HG02973 (cell line): Measurements from ENCODE around the gene EVC.
"Not testable (repeated sequence)": the region's sequence is repeated elsewhere in the genome, so short reads cannot be mapped to it uniquely, and the experiment has no call there.

Experiments used
- ATAC-seq: cut with Tn5 transposase; IDR thresholded peaks from one replicate; pipeline ENCODE4 v1.9.1; 2021; ENCODE audit warnings: moderate library complexity; ENCODE audit not compliant: unreplicated experiment

EVC gene

DNA sequence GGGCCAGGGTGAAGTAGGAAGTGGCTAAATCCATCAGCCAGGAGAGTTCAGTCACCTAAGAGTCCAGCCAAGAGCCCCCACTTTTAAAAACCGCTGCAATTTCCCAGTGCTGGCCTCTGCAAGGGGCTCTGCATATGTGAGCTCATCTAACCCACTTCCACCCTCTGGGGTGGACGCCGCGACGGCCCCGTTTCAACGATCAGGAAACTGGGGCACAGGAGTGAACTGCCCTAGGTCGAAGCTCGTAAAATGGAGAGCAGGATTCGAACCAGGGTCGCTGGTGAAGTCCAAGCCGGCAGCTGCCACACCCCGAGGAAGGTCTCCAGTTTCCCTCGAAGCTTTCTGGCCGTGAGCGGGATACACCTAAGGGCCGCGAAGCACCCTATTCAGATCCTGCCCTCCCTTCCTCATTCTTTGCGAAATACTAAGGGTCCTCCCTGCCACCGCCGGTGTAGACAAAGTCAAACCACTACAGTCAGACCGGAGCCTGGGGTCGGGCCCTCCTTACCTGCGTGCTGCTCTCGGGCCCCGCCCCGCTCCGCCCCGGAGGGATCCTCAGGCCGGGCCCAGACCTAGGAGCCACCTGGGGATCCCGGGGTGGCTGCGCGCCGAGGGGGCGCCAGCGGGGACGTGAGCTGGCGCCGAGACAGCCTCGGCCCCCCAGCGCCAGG is 3.1 kb upstream of the EVC start:
- ATAC-seq: no peak

DNA sequence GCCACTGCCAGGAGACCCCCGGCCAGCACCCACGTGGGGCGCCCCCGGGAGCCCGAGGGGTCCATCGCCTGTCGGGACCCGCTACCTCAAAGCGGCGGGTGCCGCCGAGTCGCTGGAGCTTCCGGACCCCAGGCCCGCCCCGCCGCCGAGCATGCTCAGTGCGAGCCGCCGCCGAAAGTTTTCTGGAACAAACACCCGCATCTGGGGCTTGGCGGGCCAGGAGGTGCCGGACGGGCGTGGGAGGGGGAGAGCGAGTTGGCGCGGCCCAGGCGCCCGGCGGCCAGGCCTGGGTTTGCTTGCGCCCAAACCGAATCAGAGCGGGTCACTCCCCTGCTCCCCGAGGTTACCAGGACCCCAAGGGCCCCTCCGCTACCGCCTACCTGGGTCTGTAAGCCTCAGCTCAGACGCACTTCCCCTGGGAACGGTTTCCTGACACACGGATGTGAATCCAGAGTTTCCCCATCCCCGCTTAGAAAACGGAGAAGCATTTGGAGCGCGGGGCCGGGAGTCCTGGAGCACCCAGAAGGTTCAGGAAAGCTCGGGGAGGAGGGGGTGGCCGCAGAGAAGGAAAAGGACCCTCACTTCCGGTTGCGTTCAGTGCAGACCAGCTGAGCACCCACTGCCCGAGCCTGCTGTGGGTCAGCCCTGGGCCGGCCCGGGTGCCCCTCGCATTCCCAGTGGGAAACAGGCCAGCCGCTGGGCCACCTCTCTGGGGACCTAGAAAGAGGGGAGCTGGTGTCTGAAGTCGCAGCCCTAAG is 2.4 kb upstream of the EVC start, which contains the start of gene EVC2:
Gene EVC2, minus strand, starts transcription at position 111 of the 758 bp plus-strand sequence. Its CDS starts 46 bp downstream, at position 65.
- ATAC-seq: no peak

DNA sequence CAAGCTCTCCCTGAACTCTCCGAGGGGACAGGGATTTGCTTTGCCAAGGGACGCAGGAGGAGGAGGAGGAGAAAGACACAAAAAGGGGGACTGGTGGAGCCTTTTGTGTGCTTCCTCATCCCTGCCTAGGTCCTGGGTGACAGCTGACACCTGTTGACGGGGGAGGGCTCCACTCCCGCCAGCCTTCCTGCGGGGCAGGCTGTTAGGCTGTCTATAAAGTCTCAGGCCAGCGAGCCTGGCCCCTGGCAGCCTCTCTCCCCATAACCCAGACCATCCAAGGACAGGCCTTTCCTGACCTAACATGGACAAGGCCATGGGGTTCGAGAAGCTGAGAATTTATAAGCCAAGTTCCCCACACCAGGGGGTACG is 1.8 kb upstream of the EVC start:
- no peak for ATAC-seq

DNA sequence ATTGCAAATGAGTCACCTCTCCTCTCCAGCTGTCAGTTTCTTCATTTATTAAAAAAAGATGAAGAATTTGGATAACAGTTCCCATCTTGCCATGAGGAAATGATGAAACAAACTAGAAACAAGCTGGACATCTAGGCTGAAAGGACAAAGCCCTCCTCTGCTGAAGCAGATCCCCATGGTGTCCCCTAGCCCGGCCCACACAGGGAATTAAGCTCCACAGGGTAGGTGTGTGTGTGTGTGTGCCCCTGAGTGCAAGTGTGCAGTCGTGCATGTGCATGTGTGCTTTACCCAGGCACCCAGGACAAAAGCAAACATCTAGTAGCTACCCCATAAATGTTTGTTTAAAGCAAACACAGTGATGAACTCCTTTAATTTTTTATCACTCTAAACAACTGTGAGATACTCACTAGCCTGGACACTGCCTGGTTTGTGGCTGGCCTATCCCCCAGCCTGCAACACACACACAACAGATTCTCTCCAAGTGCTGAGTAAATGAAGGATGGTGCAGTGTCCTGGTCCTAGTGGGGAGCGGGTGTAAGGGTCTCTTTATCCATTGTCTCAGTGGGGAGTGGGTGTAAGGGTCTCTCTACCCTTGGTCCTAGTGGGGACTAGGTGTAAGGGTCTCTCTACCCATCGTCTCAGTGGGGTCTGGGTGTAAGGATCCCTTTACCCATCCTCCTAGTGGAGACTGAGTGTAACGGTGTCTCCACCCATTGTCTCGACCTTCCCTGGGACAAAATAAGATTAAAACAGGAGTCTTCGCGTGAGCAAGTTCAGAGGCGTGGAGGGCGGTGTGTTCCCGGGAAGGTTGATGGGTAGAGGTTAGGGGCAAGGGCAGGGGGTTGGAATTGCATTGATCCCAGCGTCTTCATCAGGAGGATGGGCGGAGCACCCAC is 688 bp upstream of the EVC start:
- no peak for ATAC-seq

DNA sequence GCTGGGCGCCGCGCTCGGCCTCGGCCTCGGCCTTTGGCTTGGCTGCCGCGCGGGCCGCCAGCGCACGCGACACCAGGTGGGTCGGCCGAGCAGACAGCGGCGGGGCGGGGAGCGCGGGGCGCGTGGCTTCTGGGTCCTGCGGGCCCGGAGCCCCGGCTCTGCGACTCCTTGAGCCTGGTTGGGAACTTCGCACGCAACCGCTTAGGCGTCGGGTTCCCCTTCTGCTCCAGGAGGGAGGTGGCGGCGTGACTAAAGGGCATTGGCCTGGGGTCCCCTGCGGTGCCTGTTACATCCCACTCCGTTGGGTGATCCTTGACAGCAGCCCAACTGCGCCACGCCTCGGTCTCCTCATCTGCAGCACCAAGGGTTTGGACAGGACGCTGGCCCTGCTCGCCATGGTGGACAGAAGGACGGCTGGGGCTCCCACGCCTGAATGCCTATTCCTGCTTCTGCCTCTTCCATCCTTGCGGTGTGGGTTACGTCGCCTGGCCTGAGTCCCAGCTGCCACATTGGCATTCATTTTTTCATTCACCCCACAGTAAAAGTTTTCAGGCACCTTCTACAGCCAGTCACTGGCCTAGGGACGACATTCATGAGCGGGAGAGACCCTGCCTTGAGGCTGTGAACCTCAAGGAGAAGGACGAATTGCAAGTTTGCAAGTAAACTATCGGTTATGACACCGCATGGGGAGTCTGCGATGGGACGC is 631 bp downstream of the EVC start:
- no peak for ATAC-seq

DNA sequence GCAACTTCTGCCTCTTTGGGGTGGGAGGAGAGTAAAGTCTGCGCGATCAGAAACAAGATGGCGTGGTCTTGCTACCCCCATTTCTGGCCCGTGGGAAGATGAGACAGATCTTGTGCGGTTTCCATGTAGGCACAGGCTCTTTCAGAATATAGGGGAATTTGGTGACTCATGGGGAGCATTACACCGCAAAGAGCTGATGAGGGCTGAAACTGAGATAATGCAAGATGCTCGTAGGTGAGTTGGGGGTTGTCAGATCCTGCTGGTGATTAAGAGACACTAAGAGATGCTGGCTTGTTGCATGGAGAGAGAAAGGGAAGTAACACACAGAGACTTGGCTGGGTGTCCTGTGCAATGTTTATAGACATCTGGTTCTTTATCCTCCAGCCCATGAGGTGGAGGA is 1.5 kb downstream of the EVC start:
- no peak for ATAC-seq

DNA sequence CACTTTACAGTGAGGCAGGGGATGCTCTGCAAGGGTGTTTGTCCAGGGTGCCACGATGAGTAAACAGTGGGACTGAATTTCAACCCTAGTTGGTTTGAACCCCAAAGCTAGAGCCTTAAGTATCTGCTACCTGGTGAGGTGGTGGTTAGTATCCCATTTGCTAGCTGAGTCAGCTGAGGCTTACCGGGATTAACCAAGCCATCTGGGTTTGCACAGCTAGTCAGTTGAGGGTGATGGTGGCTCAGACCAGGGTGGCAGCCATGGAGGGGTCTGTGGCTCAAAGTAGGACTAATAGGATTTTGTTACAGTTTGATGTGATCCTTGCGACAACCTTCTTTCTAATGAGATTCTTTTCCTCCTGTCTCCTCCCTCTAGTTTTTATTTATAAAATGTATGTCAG is 1.9 kb downstream of the EVC start:
- no peak for ATAC-seq

DNA sequence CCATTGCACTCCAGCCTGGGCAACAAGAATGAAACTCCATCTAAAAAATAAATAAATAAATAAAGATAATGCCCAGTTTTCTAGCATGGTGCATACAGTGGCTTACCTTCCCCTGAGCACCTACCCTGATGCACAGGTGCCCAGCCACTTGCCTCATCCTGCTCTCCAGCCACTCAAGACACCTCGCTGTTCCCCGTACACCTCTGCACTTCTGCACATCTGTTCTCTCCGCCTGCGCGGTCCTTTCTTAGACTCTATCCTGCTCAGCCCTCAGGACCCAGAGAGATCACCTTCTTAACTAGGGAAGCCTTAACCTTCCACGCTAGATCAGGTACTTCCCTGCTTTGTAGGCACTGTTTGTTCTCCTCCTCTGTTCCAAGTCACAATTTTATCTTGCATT is 2.9 kb downstream of the EVC start:
- ATAC-seq: no peak

DNA sequence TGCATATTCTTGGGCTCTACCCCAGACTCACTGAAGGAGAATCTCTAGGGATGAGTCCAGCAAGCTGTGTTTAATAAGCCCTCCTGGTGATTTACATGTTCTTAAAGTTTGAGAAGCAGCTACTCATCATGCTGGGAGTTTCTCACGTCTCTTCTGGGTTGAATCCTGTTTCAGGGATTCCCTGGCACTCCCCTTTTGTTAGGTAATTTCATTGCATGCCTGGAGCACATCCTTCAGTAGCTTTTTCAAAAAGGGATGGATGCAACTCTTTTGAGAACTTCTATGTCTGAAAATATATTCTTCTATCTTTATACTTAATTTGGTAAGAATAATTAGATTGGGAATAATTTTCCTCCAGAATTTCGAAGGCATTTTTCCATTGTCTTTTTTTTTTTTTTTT is 4.4 kb downstream of the EVC start:
- no peak for ATAC-seq

DNA sequence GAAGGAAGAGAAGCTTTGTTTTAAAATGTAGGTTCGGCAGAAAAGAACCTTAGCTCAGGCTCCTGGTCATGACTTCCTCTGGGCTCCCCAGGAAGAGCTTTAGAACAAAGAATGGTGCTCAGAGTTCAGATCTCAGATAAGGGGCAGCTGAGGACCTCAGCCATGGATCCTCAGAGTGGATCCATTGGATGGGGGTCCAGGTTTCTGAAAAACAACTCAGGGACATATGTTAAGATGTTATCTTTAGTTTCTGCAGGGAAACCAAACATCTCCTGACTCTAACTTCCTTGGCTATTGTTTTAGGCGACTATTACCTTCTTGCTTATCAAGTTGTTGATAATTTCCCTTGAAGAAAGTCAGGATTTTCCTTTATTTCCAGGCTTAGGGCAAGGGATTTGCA is 5.4 kb downstream of the EVC start:
- no peak for ATAC-seq

DNA sequence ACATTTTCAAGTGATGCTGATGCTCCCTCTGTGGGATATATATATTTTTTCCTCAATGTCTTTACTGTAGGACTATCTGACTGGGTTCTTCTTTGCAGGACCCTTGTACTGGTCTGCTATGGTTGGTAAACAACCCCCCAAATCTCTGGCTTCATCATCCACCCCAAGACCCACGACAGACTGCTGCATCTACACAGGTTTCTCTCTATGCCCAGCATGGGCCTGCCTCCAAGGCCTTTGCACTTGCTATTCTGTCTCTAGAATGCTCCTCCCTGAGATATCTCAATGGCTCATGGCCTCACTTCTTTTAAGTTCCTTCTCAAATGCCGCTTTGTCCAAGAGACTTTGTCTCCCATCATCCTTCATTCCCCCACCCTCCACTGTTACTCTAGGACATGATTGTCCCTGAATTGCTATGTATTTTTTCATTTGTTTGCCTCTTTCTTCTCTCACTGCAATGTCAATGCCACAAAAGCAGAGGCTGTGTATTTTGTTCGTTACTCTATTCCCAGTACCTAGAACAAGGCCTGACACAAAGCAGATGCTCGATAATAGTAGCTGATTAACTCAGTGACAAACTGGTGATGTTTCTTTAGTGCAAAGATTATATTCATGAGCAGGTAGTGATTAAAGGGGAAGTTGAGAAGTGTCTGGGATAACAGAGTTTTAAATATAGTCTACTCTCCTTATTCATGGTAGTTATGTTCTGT is 6.6 kb downstream of the EVC start:
- ATAC-seq: no peak

DNA sequence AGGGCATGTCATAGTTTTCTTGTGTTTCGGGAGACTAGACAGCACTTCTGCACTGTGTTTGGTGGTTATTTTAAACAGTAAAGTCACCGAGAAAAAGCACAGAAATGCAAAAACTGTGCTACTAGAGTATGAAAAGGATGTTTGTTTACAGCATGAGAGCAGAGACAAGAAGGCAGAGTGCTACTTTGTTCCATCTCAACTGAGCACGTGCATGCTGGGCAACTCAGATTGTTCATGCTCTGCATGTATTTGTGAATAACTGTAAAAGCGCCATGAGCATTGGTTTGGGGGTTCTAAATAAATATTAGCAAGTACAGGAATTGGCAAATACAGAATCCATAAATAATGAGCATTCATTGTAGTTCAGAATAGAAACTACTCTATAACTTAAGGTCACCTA is 7.4 kb downstream of the EVC start:
- ATAC-seq: no peak

DNA sequence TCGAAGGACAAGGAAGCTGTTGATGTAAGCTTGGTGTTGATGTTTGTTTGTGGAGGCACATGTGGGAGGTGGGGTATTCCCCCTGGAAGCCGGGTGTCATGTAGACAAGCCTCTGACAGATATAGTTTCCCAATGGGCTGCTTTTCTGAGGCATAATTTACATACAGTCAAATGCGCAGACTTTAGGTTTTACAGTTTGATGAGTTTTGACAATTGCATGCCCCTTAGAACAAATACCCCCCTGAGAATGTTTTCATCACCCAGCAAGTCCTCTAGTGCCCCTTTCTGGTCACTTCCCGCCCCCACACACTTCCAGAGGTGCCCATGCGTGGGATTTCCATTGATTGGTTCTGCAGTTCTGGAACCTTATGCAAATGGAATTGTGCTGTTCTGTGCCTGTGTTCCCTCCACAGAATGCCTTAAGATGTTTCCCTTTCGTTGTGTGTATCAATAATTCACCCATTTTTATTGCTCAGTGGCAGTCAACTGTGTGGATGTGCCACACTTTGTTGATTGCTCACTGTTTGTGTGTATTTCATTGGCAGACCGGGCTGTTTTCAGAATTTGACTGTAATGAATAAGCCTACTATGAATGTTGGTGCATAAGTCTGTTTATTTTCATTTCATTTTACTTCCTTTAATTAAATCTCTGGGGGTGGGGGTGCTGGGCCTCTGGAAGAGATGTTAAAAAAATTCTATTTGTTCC is 8.5 kb downstream of the EVC start:
- no peak for ATAC-seq

DNA sequence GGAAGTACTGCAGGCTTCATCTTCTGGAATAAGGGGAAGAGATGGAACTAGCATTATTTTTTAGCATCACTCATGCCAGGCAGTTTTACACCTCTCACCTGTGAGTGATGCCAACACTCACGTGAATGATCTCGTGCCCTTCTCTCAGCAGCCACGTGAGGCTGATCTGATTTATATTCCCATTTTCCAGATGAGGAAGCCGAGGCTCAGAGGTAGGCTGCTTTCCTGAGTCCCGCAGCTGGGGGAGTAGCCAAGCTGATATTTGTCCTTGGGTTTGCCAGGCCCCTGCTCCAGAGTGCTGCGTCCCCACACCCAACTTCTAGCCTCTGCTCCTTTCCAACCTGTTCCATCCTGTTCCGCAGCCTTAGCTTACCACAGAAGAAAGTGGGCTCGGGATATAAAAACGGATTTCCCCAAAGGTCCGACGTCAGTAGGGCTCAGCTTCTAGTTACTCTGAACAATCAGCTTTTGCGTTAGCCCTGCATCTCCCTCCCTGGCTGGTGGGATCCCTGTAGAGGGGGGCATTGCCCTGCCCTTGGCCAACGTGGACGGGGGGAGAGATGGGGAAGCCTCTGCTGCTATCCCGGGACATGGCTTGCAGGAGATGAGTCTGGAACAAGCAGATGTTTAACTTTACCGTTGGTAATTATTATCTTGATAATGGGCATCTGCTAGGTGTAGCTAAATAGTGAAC is 9.3 kb downstream of the EVC start:
- no peak for ATAC-seq

DNA sequence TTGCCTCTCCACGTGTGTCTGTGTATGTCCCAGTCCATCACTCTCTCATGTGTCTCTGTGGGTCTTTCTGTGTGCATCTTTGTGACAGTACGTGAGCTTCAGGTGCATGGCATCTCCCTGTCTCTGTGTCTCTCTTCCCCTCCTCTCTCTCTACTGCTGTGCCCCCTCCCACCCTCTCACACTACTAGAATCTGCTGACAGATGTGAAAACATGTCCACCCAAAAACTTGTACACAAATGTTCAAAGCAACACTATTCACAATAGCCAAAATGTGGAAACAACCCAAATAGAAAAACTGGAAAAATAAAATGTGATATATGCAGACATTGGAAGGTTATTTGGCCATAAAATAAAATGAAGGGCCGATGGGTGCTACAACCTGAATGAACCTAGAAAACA is 10.0 kb downstream of the EVC start:
- ATAC-seq: no peak

DNA sequence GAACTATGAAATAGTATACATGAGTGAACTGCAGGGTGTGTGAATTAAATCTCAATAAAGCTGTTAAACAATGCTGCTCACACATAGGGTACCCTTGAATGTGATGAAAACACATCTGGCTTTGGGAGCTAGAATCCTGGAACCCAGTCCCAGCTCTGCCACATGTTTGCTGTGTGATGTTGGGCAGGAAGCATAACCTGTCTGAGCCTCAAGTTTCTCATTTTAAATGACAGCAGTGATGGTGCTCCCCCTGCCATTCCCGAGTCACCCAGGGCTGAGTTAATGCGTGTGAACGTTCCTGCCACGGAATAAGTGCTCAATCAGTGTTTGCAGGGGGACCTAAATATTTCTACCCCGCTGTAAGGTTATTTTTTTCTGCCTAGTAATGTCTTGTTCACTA is 10.9 kb downstream of the EVC start:
- ATAC-seq: no peak

DNA sequence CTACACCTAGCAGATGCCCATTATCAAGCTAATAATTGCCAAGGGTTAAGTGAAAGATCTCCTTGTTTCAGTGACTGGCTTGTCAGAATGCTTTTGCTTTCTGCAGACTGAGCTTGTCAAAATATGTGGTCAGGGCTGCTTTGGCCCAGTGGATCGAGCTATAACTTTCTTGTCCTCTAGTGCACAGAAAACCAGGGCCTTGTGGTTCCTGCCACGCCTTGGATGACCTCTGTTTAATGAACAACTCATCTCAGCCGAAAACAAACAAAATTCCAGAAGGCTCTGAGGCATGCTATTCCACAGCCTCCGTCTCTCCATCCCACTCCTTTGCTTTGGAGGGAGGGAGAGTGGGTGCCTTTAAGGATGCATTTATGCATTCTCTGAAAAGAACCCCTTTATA is 11.3 kb downstream of the EVC start:
- ATAC-seq: no peak

DNA sequence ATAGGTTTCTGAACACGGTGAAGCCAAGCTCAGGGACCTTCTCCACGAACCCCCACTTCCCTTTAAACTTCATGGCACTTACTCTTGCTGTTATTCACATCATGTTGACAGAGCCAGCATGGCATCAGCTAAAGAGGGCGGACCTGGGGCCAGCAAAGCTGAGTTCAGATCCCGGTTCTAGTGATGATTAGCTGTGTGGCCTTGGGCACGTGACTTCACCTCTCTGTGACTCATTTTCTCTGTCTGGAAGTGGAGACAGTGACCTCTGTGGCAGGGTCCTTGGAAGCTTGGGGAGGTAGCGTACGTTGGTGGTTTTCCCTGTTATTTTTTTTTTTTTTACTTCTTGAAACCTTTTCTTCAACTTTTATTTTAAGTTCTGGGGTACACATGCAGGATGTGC is 13.4 kb downstream of the EVC start:
- ATAC-seq: no peak

DNA sequence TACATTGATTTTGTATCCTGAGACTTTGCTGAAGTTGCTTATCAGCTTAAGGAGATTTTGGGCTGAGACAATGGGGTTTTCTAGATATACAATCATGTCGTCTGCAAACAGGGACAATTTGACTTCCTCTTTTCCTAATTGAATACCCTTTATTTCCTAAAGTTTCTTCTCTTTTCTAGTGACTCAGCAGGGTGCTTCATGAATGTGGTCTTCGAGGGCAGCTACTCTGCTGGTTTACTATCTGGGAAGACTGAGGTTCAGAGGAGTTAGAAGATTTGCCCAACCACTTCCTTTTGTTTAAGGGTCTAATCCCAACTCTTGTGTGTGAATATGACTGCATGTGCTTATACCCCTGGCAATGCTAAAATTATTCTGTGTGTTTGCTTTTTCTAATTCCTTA is 17.4 kb downstream of the EVC start:
- ATAC-seq: not testable (repeated sequence)
